BLaER1 treated with 17β-estradiol and CSF1 and Interleukin-3, amounts not matched to agents 10 nM and 100 nM (cell line): ENCODE results near the gene SLA2.
"Not testable (repeated sequence)": the region's sequence is repeated elsewhere in the genome, so short reads cannot be mapped to it uniquely, and the experiment has no call there.

Source experiments
- H3K27ac ChIP-seq, 11 experiments: shearing (Covaris generic); formaldehyde crosslinking; 2 replicates each; pipeline ENCODE4 v1.8.1; 2022
- H3K27me3 ChIP-seq, 11 experiments: shearing (Covaris generic); formaldehyde crosslinking; 2 replicates each; pipeline ENCODE4 v1.8.1; 2022
- H3K36me3 ChIP-seq, 11 experiments: shearing (Covaris generic); formaldehyde crosslinking; 2 replicates each; pipeline ENCODE4 v1.8.1; 2022
- H3K4me1 ChIP-seq, 10 experiments: shearing (Covaris generic); formaldehyde crosslinking; 2 replicates each; pipeline ENCODE4 v1.8.1; 2022
- H3K4me2 ChIP-seq, 11 experiments: shearing (Covaris generic); formaldehyde crosslinking; 2 replicates each; pipeline ENCODE4 v1.8.1; 2022
- H3K4me3 ChIP-seq, 10 experiments: shearing (Covaris generic); formaldehyde crosslinking; 2 replicates each; pipeline ENCODE4 v1.8.1; 2022
- H3K9ac ChIP-seq, 11 experiments: shearing (Covaris generic); formaldehyde crosslinking; 2 replicates each; pipeline ENCODE4 v1.8.1; 2022
- H3K9me3 ChIP-seq, 11 experiments: shearing (Covaris generic); formaldehyde crosslinking; replicated peaks in 1 of 11; 2 replicates each; pipeline ENCODE4 v1.8.1; 2022
- H4K20me1 ChIP-seq, 11 experiments: shearing (Covaris generic); formaldehyde crosslinking; 2 replicates each; pipeline ENCODE4 v1.8.1; 2022
- Cebpa-rat ChIP-seq, 11 experiments: shearing (Covaris generic); IDR thresholded peaks; 2 replicates each; pipeline ENCODE4 v1.8.1; 2022

SLA2 gene

DNA sequence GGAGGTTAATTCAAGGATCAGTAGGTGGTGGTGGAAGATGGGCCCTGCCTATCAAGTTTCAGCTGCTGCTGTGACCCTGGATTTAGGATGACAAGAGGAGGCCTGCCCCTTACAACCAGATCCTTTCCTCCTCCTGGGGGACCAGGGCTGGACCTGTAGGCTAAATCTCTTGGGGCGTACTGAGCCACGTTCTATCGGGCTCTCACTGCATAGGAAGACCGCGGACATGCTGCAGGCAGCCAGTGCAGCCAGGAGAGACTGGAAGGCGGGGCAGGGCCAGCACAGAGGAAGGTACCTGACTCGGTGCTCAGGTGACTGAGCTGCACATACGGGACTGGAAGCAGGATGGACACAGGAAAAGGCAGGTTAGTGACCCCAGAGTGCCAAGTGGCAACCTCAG is 8.5 kb upstream of the SLA2 start:
- H4K20me1 ChIP-seq: peaks cover 0 to 9% (median 0%) of the 10 kb centered on the region in 11 experiments; a peak in 3 of 22 replicates
- H3K9ac ChIP-seq: no peak overlapping the region
- H3K9me3 ChIP-seq: no peaks in the 10 kb centered on the region
- no peak overlapping the region for H3K4me2 ChIP-seq
- no peaks in the 10 kb centered on the region for H3K27me3 ChIP-seq
- H3K27ac ChIP-seq: no peak overlapping the region
- H3K4me1 ChIP-seq: peaks cover 7 to 13% (median 10%) of the 10 kb centered on the region in 10 experiments; a peak in 17 of 20 replicates
- H3K4me3 ChIP-seq: no peak overlapping the region
- no peak for TF ChIP-seq Cebpa-rat (IDR thresholded peaks at IDR 0.05)
- peaks cover 8 to 71% (median 31%) of the 10 kb centered on the region in 11 experiments; a peak in 20 of 22 replicates for H3K36me3 ChIP-seq

DNA sequence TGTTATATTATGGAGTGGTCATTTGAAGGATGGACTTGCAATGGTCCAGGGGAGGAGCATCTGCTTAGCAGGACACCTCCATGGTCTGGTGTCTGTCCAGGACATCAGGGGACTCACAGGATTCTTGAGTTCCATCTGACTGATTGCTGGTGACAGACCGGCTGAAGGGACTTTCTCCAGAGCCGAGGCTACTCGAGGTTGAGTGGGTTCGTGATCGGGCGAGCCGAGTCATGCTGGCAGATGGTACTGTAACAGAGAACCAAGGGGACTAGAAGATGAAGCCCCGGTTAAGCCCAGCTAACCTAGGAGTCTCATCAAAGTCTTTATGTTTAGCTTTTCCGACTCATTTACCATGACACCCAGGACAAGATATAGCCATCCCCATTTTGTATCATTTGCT is 7.5 kb upstream of the SLA2 start:
- Histone ChIP-seq H3K4me2 (no peak overlapping the region), H4K20me1 (peaks cover 0 to 5% (median 0%) of the 10 kb centered on the region in 11 experiments; a peak in 2 of 22 replicates), H3K4me1 (peaks cover 4 to 7% (median 5%) of the 10 kb centered on the region in 10 experiments; a peak in 17 of 20 replicates), H3K36me3 (peaks cover 8 to 69% (median 30%) of the 10 kb centered on the region in 11 experiments; a peak in 20 of 22 replicates), H3K27me3 (no peaks in the 10 kb centered on the region), H3K4me3 (no peak overlapping the region), H3K27ac (no peak overlapping the region), H3K9ac (no peak overlapping the region), H3K9me3 (no peaks in the 10 kb centered on the region)
- TF ChIP-seq Cebpa-rat (IDR thresholded peaks at IDR 0.05): no peak

DNA sequence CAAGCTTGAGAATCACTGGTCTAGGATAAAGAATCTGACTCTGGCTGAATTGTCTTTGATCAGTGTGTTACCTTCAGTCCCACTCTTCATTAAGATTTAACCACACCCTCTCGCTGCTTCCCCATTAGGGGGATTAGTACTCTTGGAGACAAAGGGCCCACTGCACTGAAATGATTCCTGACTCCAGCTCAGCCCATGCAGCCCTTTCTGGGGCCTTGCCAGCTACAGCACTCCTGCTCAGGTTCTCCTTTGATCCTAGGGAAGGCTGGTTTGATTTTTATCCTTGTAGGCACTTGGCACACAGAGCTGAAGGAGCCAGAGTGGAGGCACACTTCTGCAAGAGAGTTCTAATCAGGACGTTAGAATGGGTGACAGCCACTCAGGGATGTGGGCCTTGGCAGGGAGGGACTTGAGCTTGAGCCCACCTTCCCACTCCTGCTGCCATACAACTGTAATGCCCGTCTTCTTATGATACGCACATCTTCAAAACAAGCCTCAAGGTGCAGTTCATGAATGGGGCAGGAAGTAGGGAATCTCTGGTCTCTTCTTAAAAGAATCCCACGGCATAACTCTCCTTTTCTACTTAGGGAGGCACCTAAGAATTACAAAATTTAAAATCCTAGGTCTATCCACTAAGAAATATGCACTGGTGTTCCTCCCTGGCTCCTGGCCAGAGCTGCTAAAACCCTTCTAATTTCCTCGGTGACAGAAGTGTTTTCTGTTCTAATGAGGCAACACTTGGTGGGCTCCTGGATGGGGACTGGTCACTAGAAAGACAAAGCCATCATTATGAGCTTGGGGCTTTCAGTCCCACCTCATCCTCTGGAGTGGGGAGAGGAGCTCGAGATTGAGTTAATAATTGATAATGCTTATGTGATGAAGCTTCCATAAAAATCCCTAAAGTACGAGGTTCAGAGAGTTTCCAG is 1.5 kb upstream of the SLA2 start:
- Histone ChIP-seq H3K4me1 (peaks cover 12 to 25% (median 20%) of the 10 kb centered on the region in 10 experiments), H3K4me3 (no peak overlapping the region), H3K4me2 (no peak overlapping the region), H4K20me1 (no peaks in the 10 kb centered on the region), H3K27ac (no peak overlapping the region), H3K9ac (no peak overlapping the region), H3K36me3 (peaks cover 0 to 16% (median 5%) of the 10 kb centered on the region in 11 experiments; a peak in 9 of 22 replicates), H3K27me3 (no peaks in the 10 kb centered on the region), H3K9me3 (no peaks in the 10 kb centered on the region)
- no peak for TF ChIP-seq Cebpa-rat (IDR thresholded peaks at IDR 0.05)

DNA sequence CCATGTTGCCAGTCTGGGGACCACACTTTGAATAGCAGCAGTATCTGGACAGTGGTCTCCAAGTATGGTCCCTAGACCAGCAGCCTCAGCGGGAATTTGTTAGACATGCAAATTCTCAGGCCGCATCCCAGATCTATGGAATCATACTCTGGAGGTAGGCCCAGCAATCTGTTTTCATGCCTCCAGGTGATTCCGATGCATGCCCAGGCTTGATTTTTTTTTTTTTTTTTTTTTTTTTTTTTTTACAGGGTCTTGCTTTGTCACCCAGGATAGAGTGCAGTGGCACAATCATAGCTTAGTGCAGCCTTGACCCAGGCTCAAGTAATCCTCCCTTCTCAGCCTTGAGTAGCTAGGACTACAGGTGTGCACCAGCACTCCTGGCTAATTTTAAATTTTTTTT is 682 bp upstream of the SLA2 start:
- Histone ChIP-seq H4K20me1 (no peaks in the 10 kb centered on the region), H3K4me2 (peak overlapping the region; percentile 17 to 69 (median 61); a peak in 18 of 22 replicates), H3K27ac (peak overlapping the region in 6 of 11 experiments; percentile 8 to 55 (median 35); a peak in 3 of 22 replicates), H3K27me3 (no peaks in the 10 kb centered on the region), H3K4me3 (no peak overlapping the region), H3K4me1 (peaks cover 12 to 29% (median 22%) of the 10 kb centered on the region in 10 experiments), H3K36me3 (peaks cover 0 to 8% (median 0%) of the 10 kb centered on the region in 11 experiments; a peak in 6 of 22 replicates), H3K9ac (no peak overlapping the region), H3K9me3 (no peaks in the 10 kb centered on the region)
- TF ChIP-seq Cebpa-rat (IDR thresholded peaks at IDR 0.05): no peak

DNA sequence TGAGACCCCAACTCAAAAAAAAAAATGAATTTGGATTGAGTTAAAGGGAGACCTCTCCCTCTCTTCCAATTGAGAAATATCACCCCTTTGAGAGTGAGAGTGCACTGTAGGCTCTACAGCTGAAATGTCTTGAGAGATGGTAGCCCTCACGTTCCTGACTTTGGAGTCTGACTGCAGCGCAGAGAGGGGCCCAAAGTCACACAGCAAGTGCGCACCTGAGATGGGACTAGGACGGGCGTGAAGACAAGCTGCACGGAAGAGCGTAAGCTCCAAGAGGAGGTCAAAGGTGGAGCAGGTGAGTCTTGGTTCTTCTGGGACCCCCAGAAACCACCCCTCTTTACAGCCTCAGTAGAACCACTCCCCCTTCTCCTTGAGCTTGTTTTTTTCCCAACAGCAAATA is 643 bp downstream of the SLA2 start:
- H3K27me3 ChIP-seq: no peaks in the 10 kb centered on the region
- no peaks in the 10 kb centered on the region for H3K9me3 ChIP-seq
- H3K4me2 ChIP-seq: peak overlapping the region in 10 of 11 experiments; percentile 17 to 69 (median 59); a peak in 16 of 22 replicates

DNA sequence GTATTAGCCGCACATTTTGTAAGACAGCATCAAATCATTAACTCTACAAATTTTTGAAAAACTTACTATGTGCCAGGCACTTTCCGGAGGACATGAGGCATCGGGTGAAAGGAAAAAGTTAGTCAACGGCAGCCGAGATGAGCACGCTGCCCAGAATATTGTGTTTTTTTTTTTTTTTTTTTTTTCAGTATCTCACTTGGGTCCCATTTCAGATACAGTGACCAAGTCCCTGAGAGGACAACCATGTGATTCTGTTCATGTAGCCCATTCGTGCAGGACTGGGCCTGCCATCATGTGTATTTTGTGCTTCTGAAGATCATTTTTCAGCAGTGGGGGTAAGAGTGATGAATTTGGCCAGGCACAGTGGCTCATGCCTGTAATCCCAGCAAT is 1.3 kb downstream of the SLA2 start:
- Histone ChIP-seq H3K4me2 (peak overlapping the region in 5 of 11 experiments; percentile 32 to 47 (median 35); a peak in 7 of 22 replicates), H4K20me1 (no peaks in the 10 kb centered on the region), H3K27me3 (no peaks in the 10 kb centered on the region), H3K4me1 (peaks cover 12 to 29% (median 22%) of the 10 kb centered on the region in 10 experiments), H3K9me3 (no peaks in the 10 kb centered on the region), H3K4me3 (no peak overlapping the region), H3K36me3 (no peaks in the 10 kb centered on the region), H3K27ac (no peak overlapping the region), H3K9ac (no peak overlapping the region)
- no peak for TF ChIP-seq Cebpa-rat (IDR thresholded peaks at IDR 0.05)

More for the DNA sequence above, 643 bp downstream of the SLA2 start:
- Histone ChIP-seq H3K36me3 (no peaks in the 10 kb centered on the region), H3K9ac (peak overlapping the region in 1 of 11 experiments; percentile 27; a peak in 1 of 22 replicates), H3K27ac (peak overlapping the region in 2 of 11 experiments; percentile 30 to 40; a peak in 1 of 22 replicates), H3K4me1 (peaks cover 12 to 29% (median 22%) of the 10 kb centered on the region in 10 experiments), H3K4me3 (no peak overlapping the region), H4K20me1 (no peaks in the 10 kb centered on the region)
- TF ChIP-seq Cebpa-rat (IDR thresholded peaks at IDR 0.05): no peak

DNA sequence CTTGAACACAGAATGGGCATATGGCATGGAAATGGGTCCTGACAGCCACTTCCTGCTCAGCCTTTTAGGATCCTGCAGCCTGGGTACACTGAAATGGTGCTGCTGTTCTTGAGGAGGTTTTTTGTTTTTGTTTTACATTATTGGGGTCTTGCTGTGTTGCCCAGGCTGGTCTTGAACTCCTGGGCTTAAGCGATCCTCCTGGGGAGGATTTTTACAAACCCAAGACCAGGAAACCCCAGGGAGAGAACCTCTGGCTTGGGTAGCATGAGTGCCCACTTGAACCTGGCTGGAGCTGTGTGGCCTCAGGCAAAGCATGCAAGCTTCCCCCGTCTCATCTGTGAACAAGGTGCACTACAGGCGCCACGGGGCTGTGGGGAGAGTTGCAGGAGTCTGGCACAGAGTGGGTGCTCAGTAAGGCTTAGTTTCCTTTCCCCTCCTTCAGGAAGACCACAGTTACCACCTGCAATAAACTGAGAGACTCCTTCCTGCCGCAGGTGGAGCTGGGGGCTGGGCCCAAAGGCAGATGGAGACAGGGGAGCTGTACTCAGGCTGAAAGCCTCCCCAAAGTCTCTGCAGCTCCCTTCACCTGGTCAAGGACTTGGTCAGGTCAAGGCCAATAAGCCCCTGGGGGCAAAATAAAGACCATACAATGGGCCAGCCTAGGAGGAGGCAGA is 1.8 kb downstream of the SLA2 start:
- TF ChIP-seq Cebpa-rat (IDR thresholded peaks at IDR 0.05): no peak
- Histone ChIP-seq H3K36me3 (no peaks in the 10 kb centered on the region), H3K4me2 (peak overlapping the region in 8 of 11 experiments; percentile 8 to 47 (median 32); a peak in 9 of 22 replicates), H3K27me3 (no peaks in the 10 kb centered on the region), H3K27ac (no peak overlapping the region), H3K9me3 (no peaks in the 10 kb centered on the region), H3K9ac (no peak overlapping the region), H4K20me1 (no peaks in the 10 kb centered on the region), H3K4me1 (peaks cover 12 to 29% (median 22%) of the 10 kb centered on the region in 10 experiments), H3K4me3 (no peak overlapping the region)

DNA sequence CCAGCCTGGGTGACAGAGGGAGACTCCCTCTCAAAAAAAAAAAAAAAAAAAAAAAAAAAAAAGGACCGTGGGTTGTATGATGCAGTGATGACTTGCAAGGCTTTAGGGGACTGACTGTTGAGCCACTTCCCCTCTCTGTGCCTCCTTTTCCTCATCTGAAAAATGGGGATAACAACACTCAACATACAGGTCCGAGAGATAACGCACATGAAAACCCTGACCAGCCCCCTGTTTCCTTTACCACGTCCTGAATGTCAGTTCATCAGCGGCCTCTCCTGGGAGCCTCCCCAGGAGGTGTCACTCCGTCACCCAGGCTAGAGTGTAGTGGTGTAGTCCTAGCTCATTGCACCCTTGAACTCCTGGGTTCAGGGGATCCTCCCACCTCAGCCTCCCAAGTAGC is 3.9 kb downstream of the SLA2 start:
- Histone ChIP-seq H3K4me1 (peaks cover 12 to 29% (median 22%) of the 10 kb centered on the region in 10 experiments), H3K36me3 (no peaks in the 10 kb centered on the region), H3K4me3 (no peak overlapping the region), H3K27me3 (no peaks in the 10 kb centered on the region), H3K9ac (no peak overlapping the region), H3K27ac (no peak overlapping the region), H3K9me3 (no peaks in the 10 kb centered on the region), H4K20me1 (no peaks in the 10 kb centered on the region), H3K4me2 (0 out of 22 replicates have a peak overlapping the region, but pooled peaks of 1 of the 11 experiments have one; percentile 5)
- TF ChIP-seq Cebpa-rat (IDR thresholded peaks at IDR 0.05): no peak

DNA sequence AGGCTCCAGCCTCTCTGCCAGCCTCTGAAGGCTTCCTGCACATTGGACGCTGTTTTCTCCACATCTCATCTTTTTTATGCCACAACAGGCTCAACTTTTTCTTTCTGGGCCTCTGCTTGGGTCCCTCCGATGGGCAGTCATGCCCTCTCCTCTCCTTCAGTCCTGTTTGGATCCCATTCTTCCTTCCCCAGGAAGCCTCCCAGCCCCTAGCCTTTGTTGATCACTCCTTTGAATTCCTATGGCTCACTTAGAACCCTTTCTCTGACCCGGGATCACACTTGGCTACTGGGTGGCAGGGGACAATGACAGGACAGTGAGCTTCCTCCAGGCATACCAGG is 4.5 kb downstream of the SLA2 start:
- H3K9ac ChIP-seq: no peak overlapping the region
- TF ChIP-seq Cebpa-rat (IDR thresholded peaks at IDR 0.05): no peak
- H3K4me3 ChIP-seq: no peak overlapping the region
- H3K4me2 ChIP-seq: no peak overlapping the region
- no peaks in the 10 kb centered on the region for H3K36me3 ChIP-seq
- no peak overlapping the region for H3K27ac ChIP-seq
- no peaks in the 10 kb centered on the region for H4K20me1 ChIP-seq
- H3K9me3 ChIP-seq: no peaks in the 10 kb centered on the region
- H3K4me1 ChIP-seq: peaks cover 10 to 27% (median 20%) of the 10 kb centered on the region in 10 experiments
- no peaks in the 10 kb centered on the region for H3K27me3 ChIP-seq

DNA sequence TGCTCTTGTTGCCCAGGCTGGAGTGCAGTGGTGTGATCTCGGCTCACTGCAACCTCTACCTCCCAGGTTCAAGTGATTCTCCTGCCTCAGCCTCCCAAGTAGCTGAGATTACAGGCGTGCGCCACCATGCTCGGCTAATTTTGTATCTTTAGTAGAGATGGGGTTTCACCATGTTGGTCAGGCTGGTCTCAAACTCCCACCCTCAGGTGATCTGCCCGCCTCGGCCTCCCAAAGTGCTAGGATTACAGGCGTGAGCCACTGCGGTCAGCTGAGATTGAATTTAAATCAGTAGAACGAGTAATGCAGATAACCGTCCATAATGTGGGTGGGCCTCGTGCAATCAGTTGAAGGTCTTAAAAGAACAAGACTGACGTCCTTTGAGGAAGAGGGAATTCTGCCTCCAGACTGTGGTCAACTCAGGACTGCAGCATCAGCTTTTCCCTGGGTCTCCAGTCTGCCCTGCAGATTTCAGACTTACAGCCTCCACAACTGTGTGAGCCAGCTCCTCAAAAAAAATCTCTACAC is 7.1 kb downstream of the SLA2 start:
- peaks cover 0 to 10% (median 1%) of the 10 kb centered on the region in 10 experiments; a peak in 8 of 20 replicates for H3K4me1 ChIP-seq
- H3K27me3 ChIP-seq, H3K9me3 ChIP-seq, H3K4me2 ChIP-seq, H3K4me3 ChIP-seq, H3K27ac ChIP-seq, H3K9ac ChIP-seq, H4K20me1 ChIP-seq, H3K36me3 ChIP-seq: not testable (repeated sequence)
